ENCODE measurements around the gene AARS1. TPM values are rescaled to one million over a fixed set of nuclear protein-coding genes. Genes with fewer than 3 reads are reported as not detected.
A peak's percentile ranks its signal among the peaks of the same experiment; 100 is the strongest.

Gene AARS1
- total and polyA plus RNA-seq, 2 of the 8 experiments (the other 6 are each of a cell fraction or from before 2014, with no cell fraction given) = 130 to 235 TPM

- TF ChIP-seq CHD7 (IDR thresholded peaks at IDR 0.05; ENCODE audit: insufficient replicate concordance, low read length) = no peak
- no peak for TF ChIP-seq CEBPB (IDR thresholded peaks at IDR 0.05; ENCODE audit: low read depth, low read length)
- TF ChIP-seq ASH2L (IDR thresholded peaks at IDR 0.05; ENCODE audit: low read length) = peak; percentile 71
- TF ChIP-seq CBX5 (IDR thresholded peaks at IDR 0.05; ENCODE audit: low read depth, low read length) = no peak
- TF ChIP-seq CREB1 (IDR thresholded peaks at IDR 0.05) = peak; percentile 49
- TF ChIP-seq HDAC6 (IDR thresholded peaks at IDR 0.05; ENCODE audit: low read depth, low read length) = no peak
- TF ChIP-seq POLR2A (IDR thresholded peaks at IDR 0.05; ENCODE audit: control extremely low read depth in 1 of 2, low read depth in 2 of 2, low read length in 2 of 2) = peak; percentile 86 to 88
- no peak for TF ChIP-seq CBX8 (IDR thresholded peaks at IDR 0.05; ENCODE audit: borderline replicate concordance, low read depth, low read length)
- TF ChIP-seq EP300 (IDR thresholded peaks at IDR 0.05; ENCODE audit: borderline replicate concordance in 1 of 2, low read depth in 2 of 2, low read length in 2 of 2) = peak in 1 of 2 experiments; percentile 84; a peak in 1 of 3 replicates
Observed at GRCh38 chr16:70251629-70252354, 37.5 kb downstream of the AARS1 start, which contains the start of gene EXOSC6 (continued).

All from H1 (cell line).